Neuronal stem cell (in vitro differentiated cells): ENCODE results near the gene ARFGEF3.

Experiments
- DNase-seq: peaks from one replicate; pipeline ENCODE4 v3.0.0-alpha.2; 2013; ENCODE audit warnings: low spot score
- H2AFZ ChIP-seq: one replicate; pipeline ENCODE4 v1.6.1; 2013; ENCODE audit warnings: mild to moderate bottlenecking, low read length, inconsistent platforms
- H2AK5ac ChIP-seq: 2 replicates; pipeline ENCODE4 v1.6.1; 2013; ENCODE audit warnings: low read depth, mild to moderate bottlenecking, inconsistent platforms, low read length, moderate library complexity, mixed read lengths
- H2BK120ac ChIP-seq: 2 replicates; pipeline ENCODE4 v1.6.1; 2013; ENCODE audit warnings: low read depth, mild to moderate bottlenecking, inconsistent platforms, low read length, moderate library complexity, mixed read lengths
- H2BK12ac ChIP-seq: one replicate; pipeline ENCODE4 v1.6.1; 2013; ENCODE audit warnings: low read length, inconsistent platforms
- H2BK15ac ChIP-seq: 2 replicates; pipeline ENCODE4 v1.6.1; 2013; ENCODE audit warnings: mild to moderate bottlenecking, low read length, inconsistent platforms, mixed read lengths
- H2BK5ac ChIP-seq: one replicate; pipeline ENCODE4 v1.6.1; 2013; ENCODE audit warnings: inconsistent platforms, mild to moderate bottlenecking, low read length, moderate library complexity
- H3K14ac ChIP-seq: one replicate; pipeline ENCODE4 v1.6.1; 2013; ENCODE audit warnings: low read length, inconsistent platforms
- H3K18ac ChIP-seq: 2 replicates; pipeline ENCODE4 v1.6.1; 2013; ENCODE audit warnings: low read length, inconsistent platforms
- H3K23ac ChIP-seq: 2 replicates; pipeline ENCODE4 v1.6.1; 2013; ENCODE audit warnings: low read depth, mild to moderate bottlenecking, mixed read lengths, low read length, inconsistent platforms; ENCODE audit not compliant: poor library complexity
- H3K27ac ChIP-seq: replicated peaks from 3 replicates; pipeline ENCODE4 v1.5.1; 2013; ENCODE audit warnings: low read length, inconsistent platforms
- H3K27me3 ChIP-seq, 3 experiments: 2 replicates each; pipeline ENCODE4 v1.6.1; 2013; ENCODE audit warnings: low read length in 3 of 3, mild to moderate bottlenecking in 2 of 3, inconsistent platforms in 1 of 3, low read depth in 1 of 3, mixed read lengths in 1 of 3, moderate library complexity in 1 of 3; ENCODE audit not compliant: control insufficient read depth in 3 of 3, insufficient read depth in 3 of 3
- H3K36me3 ChIP-seq, 2 donors: replicated peaks in 1 of 2; 2 replicates each; pipeline ENCODE4 v1.6.1; 2013; ENCODE audit warnings: low read length in 2 of 2; ENCODE audit not compliant: control insufficient read depth in 2 of 2, insufficient read depth in 2 of 2
- H3K4ac ChIP-seq: 2 replicates; pipeline ENCODE4 v1.6.1; 2013; ENCODE audit warnings: inconsistent platforms, mild to moderate bottlenecking, low read length, moderate library complexity
- H3K4me1 ChIP-seq, 2 donors: 1 replicate in 1 of 2; 2 replicates in 1 of 2; pipeline ENCODE4 v1.6.1; 2013; ENCODE audit warnings: low read length in 2 of 2, low read depth in 1 of 2; ENCODE audit not compliant: control insufficient read depth in 2 of 2, insufficient read depth in 1 of 2
- H3K4me2 ChIP-seq: one replicate; pipeline ENCODE4 v1.6.1; 2013; ENCODE audit warnings: mild to moderate bottlenecking, low read length, inconsistent platforms; ENCODE audit not compliant: insufficient read depth, poor library complexity, severe bottlenecking
- H3K4me3 ChIP-seq, 2 donors: 2 replicates each; pipeline ENCODE4 v1.5.1; 2013; ENCODE audit warnings: low read length in 2 of 2, mild to moderate bottlenecking in 2 of 2, inconsistent platforms in 1 of 2, moderate library complexity in 1 of 2
- H3K79me1 ChIP-seq: one replicate; pipeline ENCODE4 v1.6.1; 2013; ENCODE audit warnings: low read depth, mild to moderate bottlenecking, inconsistent platforms, low read length, moderate library complexity
- H3K9ac ChIP-seq: one replicate; pipeline ENCODE4 v1.6.1; 2013; ENCODE audit warnings: mild to moderate bottlenecking, low read depth, low read length, inconsistent platforms; ENCODE audit not compliant: poor library complexity
- H3K9me3 ChIP-seq, 2 donors: replicated peaks in 1 of 2; 2 replicates each; pipeline versions ENCODE3 to v1.6.1; 2013; ENCODE audit warnings: low read length in 2 of 2, mild to moderate bottlenecking in 2 of 2, inconsistent platforms in 1 of 2, low read depth in 1 of 2, mixed read lengths in 1 of 2, moderate library complexity in 1 of 2; ENCODE audit not compliant: control insufficient read depth in 2 of 2, insufficient read depth in 1 of 2
- H4K8ac ChIP-seq: one replicate; pipeline ENCODE4 v1.6.1; 2013; ENCODE audit warnings: low read depth, mild to moderate bottlenecking, inconsistent platforms, low read length, moderate library complexity
- H4K91ac ChIP-seq: one replicate; pipeline ENCODE4 v1.6.1; 2013; ENCODE audit warnings: low read length, low read depth, mild to moderate bottlenecking, inconsistent platforms; ENCODE audit not compliant: poor library complexity
- WGBS, 2 donors: extraction: QIAGEN DNeasy Blood & Tissue Kit; methylation state at CpG; one replicate each; pipeline ENCODE4 v1.1.7; 2013; ENCODE audit warnings: missing lambda C conversion rate in 2 of 2, mixed read lengths in 1 of 2; ENCODE audit not compliant: insufficient read length in 2 of 2, insufficient replicate concordance in 1 of 2; ENCODE audit errors: extremely low coverage in 2 of 2; 5-methylcytosine and 5-hydroxymethylcytosine counted together

ARFGEF3 gene

GRCh38 chr6:138302554-138302953, 140.8 kb downstream of the ARFGEF3 start:
- Histone ChIP-seq H3K18ac (no peak overlapping the region), H2BK12ac (no peak overlapping the region), H3K4ac (no peak overlapping the region), H2BK15ac (no peak overlapping the region), H3K9me3 (no peaks in the 10 kb centered on the region), H3K27me3 (no peaks in the 10 kb centered on the region), H4K91ac (no peak overlapping the region), H2AFZ (no peak overlapping the region), H2BK5ac (no peak overlapping the region), H3K79me1 (no peaks in the 10 kb centered on the region), H3K27ac (no peak overlapping the region), H3K36me3 (peaks cover 0 to 2% of the 10 kb centered on the region in 2 donors), H3K4me1 (no peaks in the 10 kb centered on the region), H3K9ac (no peak overlapping the region), H3K4me2 (no peak overlapping the region), H2AK5ac (no peak overlapping the region), H3K4me3 (no peak overlapping the region), H3K23ac (no peak overlapping the region), H4K8ac (no peak overlapping the region), H2BK120ac (no peak overlapping the region), H3K14ac (no peak overlapping the region)
- no peak for DNase-seq
- no CpG with 5 or more reads among the region's 2 CpGs for WGBS, 2 donors

- Histone ChIP-seq H3K27ac (no peak overlapping the region), H3K9me3 (no peaks in the 10 kb centered on the region), H3K14ac (no peak overlapping the region), H3K4me1 (no peaks in the 10 kb centered on the region), H3K23ac (no peak overlapping the region), H2BK12ac (no peak overlapping the region), H3K18ac (no peak overlapping the region), H2BK5ac (no peak overlapping the region), H3K4me3 (no peak overlapping the region), H3K36me3 (no peaks in the 10 kb centered on the region), H3K27me3 (no peaks in the 10 kb centered on the region), H2BK120ac (no peak overlapping the region), H2AK5ac (no peak overlapping the region), H3K4me2 (no peak overlapping the region), H4K91ac (no peak overlapping the region), H4K8ac (no peak overlapping the region), H3K9ac (no peak overlapping the region), H2BK15ac (no peak overlapping the region), H2AFZ (no peak overlapping the region), H3K79me1 (no peaks in the 10 kb centered on the region), H3K4ac (no peak overlapping the region)
- WGBS, 2 donors = no CpG with 5 or more reads among the region's 1 CpG
- no peak for DNase-seq
These were observed 145.6 kb downstream of the ARFGEF3 start for GRCh38 chr6:138307352-138307751.

- Histone ChIP-seq H2AK5ac (no peak overlapping the region), H3K79me1 (no peaks in the 10 kb centered on the region), H3K27ac (no peak overlapping the region), H4K91ac (no peak overlapping the region), H3K4ac (no peak overlapping the region), H3K18ac (no peak overlapping the region), H3K4me1 (no peaks in the 10 kb centered on the region), H2BK15ac (no peak overlapping the region), H2BK5ac (no peak overlapping the region), H3K27me3 (no peaks in the 10 kb centered on the region), H3K9ac (no peak overlapping the region), H3K14ac (no peak overlapping the region), H2BK120ac (no peak overlapping the region), H4K8ac (no peak overlapping the region), H3K4me2 (no peak overlapping the region), H3K4me3 (no peak overlapping the region), H3K9me3 (no peaks in the 10 kb centered on the region), H2AFZ (no peak overlapping the region), H3K36me3 (no peaks in the 10 kb centered on the region), H2BK12ac (no peak overlapping the region), H3K23ac (no peak overlapping the region)
- no peak for DNase-seq
- no CpG with 5 or more reads among the region's 11 CpGs for WGBS, 2 donors
These were observed 146.3 kb downstream of the ARFGEF3 start for GRCh38 chr6:138307816-138308730.

GRCh38 chr6:138308731-138309110, 147.0 kb downstream of the ARFGEF3 start:
- Histone ChIP-seq H3K4ac (no peak overlapping the region), H3K18ac (no peak overlapping the region), H3K4me1 (no peaks in the 10 kb centered on the region), H3K27ac (no peak overlapping the region), H2BK5ac (no peak overlapping the region), H3K36me3 (no peaks in the 10 kb centered on the region), H3K27me3 (no peaks in the 10 kb centered on the region), H2AFZ (no peak overlapping the region), H2AK5ac (no peak overlapping the region), H3K79me1 (no peaks in the 10 kb centered on the region), H3K9me3 (no peaks in the 10 kb centered on the region), H4K91ac (no peak overlapping the region), H2BK12ac (no peak overlapping the region), H3K9ac (no peak overlapping the region), H3K23ac (no peak overlapping the region), H3K4me3 (no peak overlapping the region), H3K4me2 (no peak overlapping the region), H3K14ac (no peak overlapping the region), H4K8ac (no peak overlapping the region), H2BK15ac (no peak overlapping the region), H2BK120ac (no peak overlapping the region)
- no CpG with 5 or more reads among the region's 1 CpG for WGBS, 2 donors
- no peak for DNase-seq
